NT2/D1 (cell line): ENCODE data around the gene FAF1.

ENCODE experiments used
- DNase-seq: peaks from one replicate; pipeline ENCODE4 v3.0.0-alpha.2; 2011; ENCODE audit warnings: low read depth, low spot score
- H3K27me3 ChIP-seq: 2 replicates; pipeline ENCODE4 v1.6.0; 2011; ENCODE audit warnings: mild to moderate bottlenecking; ENCODE audit not compliant: insufficient read length, insufficient read depth
- H3K36me3 ChIP-seq: 2 replicates; pipeline ENCODE4 v1.6.1; 2011; ENCODE audit warnings: mild to moderate bottlenecking, low read length, mixed read lengths; ENCODE audit not compliant: insufficient read depth, insufficient read length
- H3K4me1 ChIP-seq: 2 replicates; pipeline ENCODE4 v1.5.1; 2011; ENCODE audit not compliant: insufficient read depth, insufficient read length
- H3K4me3 ChIP-seq: 2 replicates; pipeline ENCODE4 v1.5.1; 2011; ENCODE audit warnings: low read depth; ENCODE audit not compliant: insufficient read length
- H3K9ac ChIP-seq: 2 replicates; pipeline ENCODE4 v1.6.0; 2011; ENCODE audit warnings: low read depth; ENCODE audit not compliant: insufficient read length
- H3K9me3 ChIP-seq: 2 replicates; pipeline ENCODE4 v1.5.1; 2011; ENCODE audit warnings: mild to moderate bottlenecking, low read length; ENCODE audit not compliant: insufficient read depth
- SUZ12 ChIP-seq: IDR thresholded peaks from 2 replicates; pipeline ENCODE4 v1.6.1; 2011; ENCODE audit not compliant: insufficient read length, insufficient read depth; ENCODE audit errors: extremely low read depth
- YY1 ChIP-seq: IDR thresholded peaks from 2 replicates; pipeline ENCODE4 v1.6.1; 2011; ENCODE audit not compliant: insufficient read length, insufficient read depth
- ZNF274 ChIP-seq: IDR thresholded peaks from 2 replicates; pipeline ENCODE4 v1.6.1; 2011; ENCODE audit warnings: mild to moderate bottlenecking, low read depth, low read length

FAF1 gene

DNA sequence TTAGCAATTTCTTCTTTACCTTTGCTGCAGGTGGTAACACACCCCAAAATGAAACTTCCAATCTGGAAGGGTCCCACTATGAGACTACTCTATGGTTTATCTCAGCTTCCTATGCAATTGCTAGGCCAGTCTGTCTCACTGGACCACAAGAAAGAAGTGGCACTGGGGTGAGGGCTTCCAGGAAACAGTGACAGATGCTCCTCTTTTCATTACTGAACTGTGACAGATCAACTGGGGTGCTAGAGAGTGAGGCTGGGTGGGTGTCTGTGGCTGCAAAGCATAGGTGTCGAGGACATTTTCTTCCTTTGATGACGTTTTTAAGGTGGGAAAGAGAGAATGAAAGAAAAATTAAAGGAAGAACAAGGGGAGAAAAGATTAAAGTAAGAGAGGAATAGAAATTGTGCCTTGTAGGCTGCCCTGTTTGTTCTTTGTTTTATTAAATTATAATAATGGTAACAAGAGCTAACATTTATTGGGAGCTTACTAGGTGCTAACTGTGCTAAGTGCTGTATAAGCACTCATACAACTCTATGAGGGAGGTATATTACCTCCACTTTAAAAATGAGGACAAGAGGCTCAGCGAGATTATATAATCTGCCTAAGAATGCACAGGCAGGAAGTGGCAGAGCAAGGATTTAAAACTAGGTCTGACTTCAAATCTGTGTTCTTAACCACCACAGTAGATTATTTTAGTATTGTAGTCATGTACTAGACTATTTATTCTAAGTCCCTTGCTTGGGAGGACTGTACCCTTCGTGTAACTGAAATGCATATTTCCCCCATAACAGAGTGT, 509.0 kb downstream of the FAF1 start:
- H3K4me1 ChIP-seq, result no peaks in the 10 kb centered on the region
- H3K9ac ChIP-seq, result no peak overlapping the region

DNA sequence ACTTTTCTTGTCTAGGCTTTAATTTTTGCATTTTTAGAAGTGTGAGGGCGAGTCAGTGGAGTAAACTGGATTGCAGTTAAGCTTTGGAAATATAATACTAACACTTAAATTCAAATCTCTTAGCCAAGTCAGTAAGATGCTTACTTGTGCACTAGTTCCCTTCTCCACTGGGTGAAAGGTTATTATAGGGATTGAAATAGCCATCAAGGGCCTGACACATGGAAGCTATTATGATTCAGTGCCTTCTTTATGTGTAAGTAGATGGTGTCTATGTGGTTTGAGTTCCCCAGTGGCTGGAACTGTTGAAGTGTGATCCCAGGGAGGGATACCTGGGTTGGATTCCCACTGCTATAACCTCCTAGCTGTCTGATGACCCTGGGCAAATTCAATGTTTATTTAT, 512.1 kb downstream of the FAF1 start:
- Histone ChIP-seq H3K9ac (no peak overlapping the region), H3K36me3 (no peaks in the 10 kb centered on the region), H3K4me3 (no peak overlapping the region), H3K9me3 (no peaks in the 10 kb centered on the region), H3K4me1 (no peaks in the 10 kb centered on the region), H3K27me3 (no peaks in the 10 kb centered on the region)
- DNase-seq, result no peak
- TF ChIP-seq ZNF274, result no peak
- TF ChIP-seq SUZ12, result no peak
- no peak for TF ChIP-seq YY1

More for the DNA sequence above, 509.0 kb downstream of the FAF1 start:
- Histone ChIP-seq H3K27me3 (no peaks in the 10 kb centered on the region), H3K4me3 (no peak overlapping the region), H3K9me3 (no peaks in the 10 kb centered on the region), H3K36me3 (no peaks in the 10 kb centered on the region)
- no peak for TF ChIP-seq YY1
- TF ChIP-seq SUZ12, result no peak
- TF ChIP-seq ZNF274, result no peak
- DNase-seq, result no peak

DNA sequence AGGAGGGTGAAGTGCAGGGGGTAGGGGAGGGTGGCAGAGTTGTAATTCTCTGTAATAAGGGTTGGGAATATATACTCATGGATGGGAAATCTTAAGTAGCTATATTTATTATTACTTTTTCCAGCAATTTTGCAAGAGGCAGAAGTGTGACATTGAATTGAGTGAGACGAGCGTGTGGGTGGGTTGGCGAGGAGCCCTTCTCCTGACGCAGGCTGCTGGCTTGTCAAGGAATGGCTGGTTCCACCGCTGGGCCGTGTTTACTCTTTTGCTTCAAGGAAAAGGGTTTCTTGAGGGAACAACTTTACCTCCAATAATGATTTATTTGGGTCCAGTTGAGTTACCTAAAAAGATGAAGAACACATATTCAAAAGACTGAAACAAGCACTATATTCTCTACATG, 518.9 kb downstream of the FAF1 start:
- no peak for TF ChIP-seq ZNF274
- no peak for TF ChIP-seq SUZ12
- no peak for TF ChIP-seq YY1
- no peak overlapping the region for H3K4me3 ChIP-seq

DNA sequence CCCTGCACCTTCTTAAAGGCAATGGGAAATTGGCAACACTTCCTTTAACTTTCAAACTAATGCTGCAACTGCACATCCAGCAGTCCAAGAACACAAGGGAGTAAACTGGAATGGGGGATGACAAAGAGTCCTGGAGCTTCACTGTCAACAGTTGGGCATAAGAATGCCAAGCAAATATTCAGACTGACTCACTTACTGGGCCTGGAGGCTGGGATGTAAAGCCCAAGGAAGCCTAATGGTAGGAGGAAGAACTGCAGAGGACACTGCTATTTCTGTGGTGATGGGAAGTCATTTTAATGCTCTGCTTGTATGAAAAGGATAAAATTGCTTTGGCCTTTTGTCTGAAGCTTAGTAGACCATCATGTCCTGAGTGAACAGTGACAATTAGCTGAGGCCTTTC, 521.1 kb downstream of the FAF1 start:
- no peak for TF ChIP-seq SUZ12
- no peak for TF ChIP-seq ZNF274
- no peak for TF ChIP-seq YY1
- Histone ChIP-seq H3K36me3 (peaks cover 14% of the 10 kb centered on the region), H3K9me3 (no peaks in the 10 kb centered on the region), H3K9ac (no peak overlapping the region), H3K27me3 (peaks cover 11% of the 10 kb centered on the region), H3K4me1 (no peaks in the 10 kb centered on the region), H3K4me3 (no peak overlapping the region)
- DNase-seq, result no peak

More for the DNA sequence above, 518.9 kb downstream of the FAF1 start:
- Histone ChIP-seq H3K9ac (no peak overlapping the region), H3K4me1 (no peaks in the 10 kb centered on the region), H3K27me3 (no peaks in the 10 kb centered on the region), H3K36me3 (peaks cover 14% of the 10 kb centered on the region), H3K9me3 (no peaks in the 10 kb centered on the region)
- no peak for DNase-seq

DNA sequence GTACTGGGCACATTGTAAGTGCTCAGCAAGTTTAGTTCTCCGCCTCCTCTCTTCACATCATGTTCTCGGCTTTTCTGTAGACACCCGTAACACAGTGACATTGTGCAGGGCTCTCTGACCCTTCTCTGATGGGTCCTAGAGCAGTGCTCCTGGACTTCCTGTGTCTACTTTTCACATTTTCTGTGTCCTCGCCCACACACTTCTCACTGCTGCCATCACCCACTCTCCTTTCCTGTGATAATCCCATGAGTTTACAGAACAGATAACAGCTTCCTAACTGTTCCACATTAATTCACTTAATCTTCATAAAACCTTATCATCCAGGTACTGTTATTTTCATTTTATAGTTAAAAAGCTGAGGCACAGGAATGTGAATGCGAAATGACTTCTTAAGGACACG, 523.6 kb downstream of the FAF1 start:
- no peak for DNase-seq
- Histone ChIP-seq H3K27me3 (peaks cover 36% of the 10 kb centered on the region), H3K4me3 (no peak overlapping the region), H3K36me3 (peaks cover 14% of the 10 kb centered on the region), H3K4me1 (no peaks in the 10 kb centered on the region), H3K9ac (no peak overlapping the region), H3K9me3 (no peaks in the 10 kb centered on the region)
- TF ChIP-seq YY1 (no peak), SUZ12 (no peak), ZNF274 (no peak)

DNA sequence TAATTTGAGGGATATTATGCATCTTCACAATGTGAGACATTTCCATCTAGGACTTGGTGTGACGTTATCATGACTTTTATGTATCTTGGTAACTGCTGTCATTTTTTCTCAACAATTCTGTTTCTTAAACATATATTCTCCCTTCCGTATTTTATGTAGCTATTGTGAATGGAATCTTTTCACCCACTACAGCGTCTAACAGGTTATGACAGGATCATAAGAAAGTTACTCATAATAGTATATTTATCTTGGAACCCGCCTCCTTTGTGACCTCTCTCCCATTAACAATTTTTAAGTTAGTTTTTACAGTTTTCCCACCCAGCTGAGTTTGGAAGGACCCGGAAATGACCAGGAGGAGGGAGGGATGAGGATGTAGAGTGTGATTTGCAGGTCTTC, 530.1 kb downstream of the FAF1 start:
- Histone ChIP-seq H3K36me3 (no peaks in the 10 kb centered on the region), H3K4me1 (peaks cover 8% of the 10 kb centered on the region), H3K9ac (no peak overlapping the region), H3K27me3 (peaks cover 98% of the 10 kb centered on the region), H3K4me3 (no peak overlapping the region), H3K9me3 (no peaks in the 10 kb centered on the region)
- no peak for DNase-seq
- TF ChIP-seq SUZ12 (no peak), ZNF274 (no peak), YY1 (no peak)

DNA sequence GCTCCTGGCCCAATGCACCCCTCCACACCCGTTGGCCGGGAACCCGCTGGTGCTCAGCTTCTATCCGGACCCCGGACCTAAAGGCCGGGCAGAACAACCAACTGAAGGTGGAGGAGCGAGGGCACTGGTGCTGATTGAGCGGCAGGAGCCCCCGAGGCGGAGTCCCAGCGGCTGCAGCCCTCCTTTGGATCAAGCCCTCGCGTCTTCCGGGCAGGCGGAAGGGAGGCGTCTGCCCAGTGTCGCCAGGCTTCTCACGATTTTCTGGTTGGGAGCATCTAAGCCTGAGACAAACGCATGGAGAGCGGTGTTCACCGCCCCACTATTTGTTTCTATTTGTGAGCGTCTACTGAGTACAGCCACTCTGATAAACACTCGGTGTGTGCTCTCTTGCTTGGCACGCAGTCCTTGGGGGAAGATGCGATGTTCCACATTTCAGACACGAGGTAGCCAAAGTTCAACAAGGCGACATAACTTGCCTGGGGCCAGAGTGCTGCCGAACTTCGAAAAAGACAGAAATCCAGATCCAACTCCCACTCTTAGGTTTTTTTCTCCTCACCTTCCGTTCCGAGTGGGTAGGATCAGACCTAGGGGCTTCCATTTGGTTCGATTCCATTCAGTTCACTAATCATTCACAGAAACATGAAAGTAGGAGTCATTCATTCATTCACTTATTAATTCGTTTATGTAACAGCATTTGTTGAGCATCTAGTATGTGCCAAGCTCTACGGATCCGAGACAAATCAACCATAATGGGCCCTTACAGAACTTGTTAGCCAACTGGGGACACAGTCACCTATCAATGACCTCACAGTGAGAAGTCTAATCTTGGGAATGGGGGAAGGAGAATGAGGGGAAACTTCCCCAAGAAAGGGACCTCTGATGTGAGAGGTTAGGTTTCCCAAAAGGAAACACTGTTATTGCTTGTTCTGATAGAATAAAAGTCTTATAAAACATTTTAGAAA, 532.0 kb downstream of the FAF1 start:
- Histone ChIP-seq H3K4me1 (peaks cover 9% of the 10 kb centered on the region), H3K9ac (no peak overlapping the region), H3K27me3 (peaks cover 100% of the 10 kb centered on the region), H3K4me3 (peak overlapping the region; percentile 16), H3K9me3 (no peaks in the 10 kb centered on the region), H3K36me3 (no peaks in the 10 kb centered on the region)
- no peak for DNase-seq
- peak; percentile 99 for TF ChIP-seq SUZ12
- TF ChIP-seq ZNF274, result no peak
- no peak for TF ChIP-seq YY1
